ENCODE measurements around the gene CELF4. TPM values are rescaled to one million over a fixed set of nuclear protein-coding genes. Genes with fewer than 3 reads are reported as not detected.

Gene CELF4
- polyA plus RNA-seq, 1 donor (not counting 4 experiments of a cell fraction or from before 2014, with no cell fraction given), result not detected

DNA sequence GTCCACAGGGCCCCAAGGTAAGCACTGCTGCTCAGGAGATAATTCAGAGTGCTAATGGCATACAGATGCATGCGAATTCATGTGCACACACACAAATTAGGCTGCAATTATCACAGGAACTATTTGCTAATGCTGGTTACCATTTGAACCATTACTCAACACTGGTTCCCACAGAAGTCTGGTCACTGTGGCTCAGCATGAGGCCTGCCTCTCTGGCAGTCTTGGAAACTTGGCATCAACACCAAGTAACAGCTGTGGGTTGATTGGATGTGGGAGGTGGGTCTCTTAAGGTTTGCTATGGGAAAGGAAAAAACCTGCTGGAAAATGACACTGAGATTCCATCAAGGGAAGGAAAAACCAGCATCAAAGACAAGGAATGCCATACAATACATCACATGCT lies 105.0 kb downstream of the CELF4 start:
- Histone ChIP-seq H3K4me2 (ENCODE audit: control insufficient read depth, extremely low read depth, insufficient read depth, low read depth, low read length) (no peak overlapping the region), H3K27ac (ENCODE audit: control insufficient read depth, insufficient read depth, low read length) (no peak overlapping the region), H2AFZ (ENCODE audit: control insufficient read depth, low read length) (no peak overlapping the region), H3K27me3 (ENCODE audit: control insufficient read depth, extremely low read depth, insufficient read depth, low read length) (peaks cover 5% of the 10 kb centered on the region), H3K36me3 (ENCODE audit: control insufficient read depth in 2 of 2, extremely low read depth in 1 of 2, insufficient read depth in 2 of 2, low read length in 2 of 2) (no peaks in the 10 kb centered on the region), H3K9me1 (ENCODE audit: control insufficient read depth, extremely low read depth, insufficient read depth, low read length) (no peaks in the 10 kb centered on the region), H3K9ac (ENCODE audit: control insufficient read depth, extremely low read depth, insufficient read depth, low read length) (no peak overlapping the region), H3K79me2 (ENCODE audit: control insufficient read depth, insufficient read depth, low read length) (no peaks in the 10 kb centered on the region), H3K4me1 (ENCODE audit: control insufficient read depth, extremely low read depth, insufficient read depth, low read length) (no peaks in the 10 kb centered on the region), H3K9me3 (ENCODE audit: control insufficient read depth, low read depth, low read length) (no peaks in the 10 kb centered on the region), H3K4me3 (ENCODE audit: control insufficient read depth in 2 of 3, extremely low read depth in 1 of 3, insufficient read depth in 2 of 3, low read depth in 1 of 3, low read length in 3 of 3) (no peak overlapping the region), H4K20me1 (ENCODE audit: control insufficient read depth, extremely low read depth, insufficient read depth, low read length) (no peaks in the 10 kb centered on the region)
- FAIRE-seq (no peak), DNase-seq (ENCODE audit: low read depth, low spot score) (no peak)
- TF ChIP-seq, protein P1, sequence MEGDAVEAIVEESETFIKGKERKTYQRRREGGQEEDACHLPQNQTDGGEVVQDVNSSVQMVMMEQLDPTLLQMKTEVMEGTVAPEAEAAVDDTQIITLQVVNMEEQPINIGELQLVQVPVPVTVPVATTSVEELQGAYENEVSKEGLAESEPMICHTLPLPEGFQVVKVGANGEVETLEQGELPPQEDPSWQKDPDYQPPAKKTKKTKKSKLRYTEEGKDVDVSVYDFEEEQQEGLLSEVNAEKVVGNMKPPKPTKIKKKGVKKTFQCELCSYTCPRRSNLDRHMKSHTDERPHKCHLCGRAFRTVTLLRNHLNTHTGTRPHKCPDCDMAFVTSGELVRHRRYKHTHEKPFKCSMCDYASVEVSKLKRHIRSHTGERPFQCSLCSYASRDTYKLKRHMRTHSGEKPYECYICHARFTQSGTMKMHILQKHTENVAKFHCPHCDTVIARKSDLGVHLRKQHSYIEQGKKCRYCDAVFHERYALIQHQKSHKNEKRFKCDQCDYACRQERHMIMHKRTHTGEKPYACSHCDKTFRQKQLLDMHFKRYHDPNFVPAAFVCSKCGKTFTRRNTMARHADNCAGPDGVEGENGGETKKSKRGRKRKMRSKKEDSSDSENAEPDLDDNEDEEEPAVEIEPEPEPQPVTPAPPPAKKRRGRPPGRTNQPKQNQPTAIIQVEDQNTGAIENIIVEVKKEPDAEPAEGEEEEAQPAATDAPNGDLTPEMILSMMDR (optimal IDR thresholded peaks at IDR 0.05 in 1 of 3, IDR thresholded peaks at IDR 0.05 in 1 of 3, conservative IDR thresholded peaks at IDR 0.05 in 1 of 3; ENCODE audit: extremely low read depth in 1 of 3, insufficient read depth in 2 of 3, low read length in 3 of 3), result no peak
- TF ChIP-seq EZH2 (IDR thresholded peaks at IDR 0.05; ENCODE audit: low read length), result no peak
- dilution Hi-C loops (cut with MboI; ENCODE audit: extremely low pct_ligation_motif_present, low sequenced_read_pairs), result no loop called here

GRCh38 chr18:37458697-37459096 lies 106.9 kb downstream of the CELF4 start:
- FAIRE-seq, result no peak
- H2AFZ ChIP-seq (ENCODE audit: control insufficient read depth, low read length), result no peak overlapping the region
- no peaks in the 10 kb centered on the region for H4K20me1 ChIP-seq (ENCODE audit: control insufficient read depth, extremely low read depth, insufficient read depth, low read length)
- H3K9ac ChIP-seq (ENCODE audit: control insufficient read depth, extremely low read depth, insufficient read depth, low read length), result no peak overlapping the region
- no peak overlapping the region for H3K27ac ChIP-seq (ENCODE audit: control insufficient read depth, insufficient read depth, low read length)
- no peaks in the 10 kb centered on the region for H3K9me1 ChIP-seq (ENCODE audit: control insufficient read depth, extremely low read depth, insufficient read depth, low read length)
- no peak overlapping the region for H3K4me3 ChIP-seq (ENCODE audit: control insufficient read depth in 2 of 3, extremely low read depth in 1 of 3, insufficient read depth in 2 of 3, low read depth in 1 of 3, low read length in 3 of 3)
- H3K9me3 ChIP-seq (ENCODE audit: control insufficient read depth, low read depth, low read length), result no peaks in the 10 kb centered on the region
- no peak overlapping the region for H3K4me2 ChIP-seq (ENCODE audit: control insufficient read depth, extremely low read depth, insufficient read depth, low read depth, low read length)
- TF ChIP-seq EZH2 (IDR thresholded peaks at IDR 0.05; ENCODE audit: low read length), result no peak
- DNase-seq (ENCODE audit: low read depth, low spot score), result no peak
- H3K27me3 ChIP-seq (ENCODE audit: control insufficient read depth, extremely low read depth, insufficient read depth, low read length), result peaks cover 5% of the 10 kb centered on the region
- dilution Hi-C loops (cut with MboI; ENCODE audit: extremely low pct_ligation_motif_present, low sequenced_read_pairs), result no loop called here
- no peaks in the 10 kb centered on the region for H3K4me1 ChIP-seq (ENCODE audit: control insufficient read depth, extremely low read depth, insufficient read depth, low read length)
- no peaks in the 10 kb centered on the region for H3K36me3 ChIP-seq (ENCODE audit: control insufficient read depth in 2 of 2, extremely low read depth in 1 of 2, insufficient read depth in 2 of 2, low read length in 2 of 2)
- H3K79me2 ChIP-seq (ENCODE audit: control insufficient read depth, insufficient read depth, low read length), result no peaks in the 10 kb centered on the region

DNA sequence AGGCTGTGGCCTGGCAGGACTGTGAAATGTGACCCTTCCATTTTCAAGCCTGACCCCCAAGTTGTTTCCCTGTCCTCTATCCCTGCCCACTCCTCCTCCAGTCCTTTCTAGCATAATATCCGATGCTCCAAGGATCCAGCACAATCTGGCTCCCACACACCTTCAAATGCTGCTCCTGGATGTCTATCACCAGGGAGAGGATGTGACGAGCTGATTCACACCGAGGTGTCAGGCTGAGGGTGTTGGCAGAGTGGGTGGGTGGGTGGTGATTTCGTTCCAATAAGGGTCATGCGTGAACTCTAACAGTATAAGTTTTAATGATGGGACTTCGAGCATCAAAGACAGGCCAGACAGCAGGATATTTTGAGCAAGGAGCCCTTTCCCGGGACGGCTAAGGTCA lies 107.8 kb downstream of the CELF4 start:
- no peak overlapping the region for H3K9ac ChIP-seq (ENCODE audit: control insufficient read depth, extremely low read depth, insufficient read depth, low read length)
- no peak overlapping the region for H3K4me2 ChIP-seq (ENCODE audit: control insufficient read depth, extremely low read depth, insufficient read depth, low read depth, low read length)
- dilution Hi-C loops (cut with MboI; ENCODE audit: extremely low pct_ligation_motif_present, low sequenced_read_pairs), result no loop called here
- no peaks in the 10 kb centered on the region for H3K4me1 ChIP-seq (ENCODE audit: control insufficient read depth, extremely low read depth, insufficient read depth, low read length)
- DNase-seq (ENCODE audit: low read depth, low spot score) (no peak), FAIRE-seq (no peak)
- peaks cover 5% of the 10 kb centered on the region for H3K27me3 ChIP-seq (ENCODE audit: control insufficient read depth, extremely low read depth, insufficient read depth, low read length)
- no peak overlapping the region for H2AFZ ChIP-seq (ENCODE audit: control insufficient read depth, low read length)
- H3K4me3 ChIP-seq (ENCODE audit: control insufficient read depth in 2 of 3, extremely low read depth in 1 of 3, insufficient read depth in 2 of 3, low read depth in 1 of 3, low read length in 3 of 3), result no peak overlapping the region
- H3K9me3 ChIP-seq (ENCODE audit: control insufficient read depth, low read depth, low read length), result no peaks in the 10 kb centered on the region
- H3K9me1 ChIP-seq (ENCODE audit: control insufficient read depth, extremely low read depth, insufficient read depth, low read length), result no peaks in the 10 kb centered on the region
- no peak for TF ChIP-seq EZH2 (IDR thresholded peaks at IDR 0.05; ENCODE audit: low read length)
- TF ChIP-seq, protein P1 (optimal IDR thresholded peaks at IDR 0.05 in 1 of 3, IDR thresholded peaks at IDR 0.05 in 1 of 3, conservative IDR thresholded peaks at IDR 0.05 in 1 of 3; ENCODE audit: extremely low read depth in 1 of 3, insufficient read depth in 2 of 3, low read length in 3 of 3), result no peak
- H3K36me3 ChIP-seq (ENCODE audit: control insufficient read depth in 2 of 2, extremely low read depth in 1 of 2, insufficient read depth in 2 of 2, low read length in 2 of 2), result no peaks in the 10 kb centered on the region
- no peaks in the 10 kb centered on the region for H3K79me2 ChIP-seq (ENCODE audit: control insufficient read depth, insufficient read depth, low read length)
- H3K27ac ChIP-seq (ENCODE audit: control insufficient read depth, insufficient read depth, low read length), result no peak overlapping the region
- no peaks in the 10 kb centered on the region for H4K20me1 ChIP-seq (ENCODE audit: control insufficient read depth, extremely low read depth, insufficient read depth, low read length)

All from keratinocyte (primary cell).